ENCODE measurements around the gene MVB12A.

MVB12A gene

GRCh38 chr19:17419621-17420474 lies at the start of gene MVB12A:
Gene MVB12A (plus strand): TSS chr19:17420047. CDS start chr19:17420136, 89 bp downstream.
- peak; percentile 98 for DNase-seq

GRCh38 chr19:17376935-17377600 lies 42.8 kb upstream of the MVB12A start, which contains the start of gene PLVAP:
Gene PLVAP (minus strand): TSS chr19:17377342. CDS start chr19:17377288, 54 bp downstream.
- peak; percentile 15 for DNase-seq

- DNase-seq = peak; percentile 21
Observed at GRCh38 chr19:17378271-17378670, 41.6 kb upstream of the MVB12A start.

GRCh38 chr19:17379221-17379631 lies 40.6 kb upstream of the MVB12A start:
- peak; percentile 16 for DNase-seq

- no peak for DNase-seq
Observed at GRCh38 chr19:17380426-17381138, 39.3 kb upstream of the MVB12A start.

GRCh38 chr19:17385878-17386611 lies 33.8 kb upstream of the MVB12A start:
- peak; percentile 49 for DNase-seq

GRCh38 chr19:17389288-17389687 lies 30.6 kb upstream of the MVB12A start:
- no peak for DNase-seq

GRCh38 chr19:17389957-17390664 lies 29.7 kb upstream of the MVB12A start:
- DNase-seq = no peak

- peak; percentile 91 for DNase-seq
Observed at GRCh38 chr19:17390665-17391370, 29.0 kb upstream of the MVB12A start.

GRCh38 chr19:17391371-17392151 lies 28.3 kb upstream of the MVB12A start:
- DNase-seq = peak; percentile 45

GRCh38 chr19:17393002-17393401 lies 26.8 kb upstream of the MVB12A start:
- DNase-seq = no peak

GRCh38 chr19:17393914-17394313 lies 25.9 kb upstream of the MVB12A start, which contains the start of gene CCDC194:
Gene CCDC194 (minus strand): TSS chr19:17394196. CDS start chr19:17394158, 38 bp downstream.
- DNase-seq = no peak

GRCh38 chr19:17394891-17395415 lies 24.9 kb upstream of the MVB12A start:
- DNase-seq = peak; percentile 68

GRCh38 chr19:17398902-17399527 lies 20.8 kb upstream of the MVB12A start:
- DNase-seq = no peak

- no peak for DNase-seq
Observed at GRCh38 chr19:17401628-17402027, 18.2 kb upstream of the MVB12A start.

- DNase-seq = no peak
Observed at GRCh38 chr19:17402982-17403855, 16.6 kb upstream of the MVB12A start.

GRCh38 chr19:17404015-17404414 lies 15.8 kb upstream of the MVB12A start:
- DNase-seq = no peak

GRCh38 chr19:17404621-17405249 lies 15.1 kb upstream of the MVB12A start:
- DNase-seq = no peak
